Lung (tissue), 12 donors: ENCODE results near the gene PYGM. TPM values are rescaled to one million over a fixed set of nuclear protein-coding genes. Genes with fewer than 3 reads are reported as not detected.

Experiments used
- ATAC-seq: fragments of 200-7000 bp; cut with Tn5 transposase; one replicate; pipeline ENCODE4 v1.9.1; 2020; ENCODE audit warnings: moderate number of reproducible peaks; ENCODE audit not compliant: insufficient read depth, low FRiP score
- DNase-seq, 3 donors: peaks; one replicate each; pipeline ENCODE4 v3.0.0-alpha.2; 2013 to 2017
- H3K27ac ChIP-seq, 2 donors: one replicate each; pipeline ENCODE4 v1.5.1; 2013; ENCODE audit warnings: mild to moderate bottlenecking in 2 of 2, moderate library complexity in 2 of 2, control low read depth in 1 of 2, inconsistent platforms in 1 of 2, low read depth in 1 of 2, low read length in 1 of 2
- H3K27me3 ChIP-seq, 3 donors: one replicate each; pipeline ENCODE4 v1.5.1; 2013; ENCODE audit warnings: low read length in 2 of 3; ENCODE audit not compliant: control insufficient read depth in 3 of 3, insufficient read depth in 3 of 3
- H3K36me3 ChIP-seq, 4 donors: one replicate each; pipeline ENCODE4 v1.5.1; 2013; ENCODE audit warnings: low read length in 4 of 4, mild to moderate bottlenecking in 1 of 4, moderate library complexity in 1 of 4; ENCODE audit not compliant: control insufficient read depth in 4 of 4, insufficient read depth in 4 of 4
- H3K4me1 ChIP-seq, 5 donors: one replicate each; pipeline ENCODE4 v1.5.1; 2013; ENCODE audit warnings: low read length in 5 of 5, mild to moderate bottlenecking in 2 of 5, moderate library complexity in 1 of 5; ENCODE audit not compliant: control insufficient read depth in 5 of 5, insufficient read depth in 5 of 5
- H3K4me3 ChIP-seq: one replicate; pipeline ENCODE4 v1.5.1; 2013; ENCODE audit warnings: mild to moderate bottlenecking, control low read depth, moderate library complexity
- H3K9ac ChIP-seq, 2 donors: one replicate each; pipeline ENCODE4 v1.5.1; 2013; ENCODE audit warnings: low read length in 2 of 2, control low read depth in 1 of 2; ENCODE audit not compliant: insufficient read depth in 1 of 2
- H3K9me3 ChIP-seq, 4 donors: one replicate each; pipeline ENCODE4 v1.5.1; 2013; ENCODE audit warnings: low read length in 3 of 4, mild to moderate bottlenecking in 1 of 4, moderate library complexity in 1 of 4; ENCODE audit not compliant: control insufficient read depth in 4 of 4, insufficient read depth in 3 of 4
- WGBS, 2 donors: extraction: QIAGEN DNeasy Blood & Tissue Kit; methylation state at CpG; one replicate each; pipeline ENCODE4 v1.1.7; 2013; 5-methylcytosine and 5-hydroxymethylcytosine counted together
- polyA plus RNA-seq, 2 donors: library from polyadenylated mRNA; stranded (reverse); fragments of 200-250 nt; gene quantifications; one replicate each; pipeline ENCODE4 v1.2.1, GENCODE V29; 2013
- total RNA-seq, 2 donors: library from RNA; depleted of rRNA in 1 of 2; stranded (reverse); fragments of >200 nt in 1 of 2; gene quantifications; one replicate each; pipeline ENCODE4 v1.2.1, GENCODE V29; 2014 to 2021
- TF ChIP-seq, protein P1 (sequence below): IDR thresholded peaks from 2 replicates; pipeline ENCODE4 v1.5.1; 2012; ENCODE audit warnings: mild to moderate bottlenecking; ENCODE audit errors: control extremely low read depth, extremely low read depth
- donor health status: control.
- donor health status: control.
- donor health status: Bipolar disorder and iron deficiency.
- donor health status: healthy.
- donor health status: DM: yes; HTN: yes; CAD: no.

Gene PYGM
- total and polyA plus RNA-seq, 4 donors, result 1.2 to 3.8 (median 2.5) TPM

DNA sequence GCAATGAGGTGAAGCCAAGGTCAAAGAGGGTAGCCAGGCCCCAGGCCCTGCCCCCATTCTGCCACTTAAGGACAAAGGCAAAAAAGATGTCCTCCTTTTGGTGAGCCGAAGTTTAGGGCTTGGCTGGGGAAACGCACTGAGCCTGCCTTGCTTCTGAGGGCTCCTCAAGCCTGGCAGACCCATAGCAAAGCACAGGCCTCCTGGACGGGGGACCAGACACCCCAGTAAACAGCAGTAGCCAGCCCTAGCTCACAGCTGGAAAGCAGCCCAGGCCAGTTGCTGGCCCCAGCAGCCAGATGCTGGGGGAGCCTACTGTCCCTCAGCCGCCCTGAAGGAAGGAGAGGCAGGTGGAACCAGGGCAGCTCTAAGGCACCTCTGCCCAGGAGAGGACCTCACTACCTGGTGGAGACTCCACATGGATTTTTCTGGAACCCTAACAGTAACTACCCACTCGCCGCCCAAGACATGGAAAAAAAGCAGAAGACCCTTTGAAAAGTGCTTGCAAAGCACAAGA is 3.8 kb upstream of the PYGM start:
- peaks cover 39 to 61% (median 41%) of the 10 kb centered on the region in 4 donors for H3K36me3 ChIP-seq
- DNase-seq (no peak), ATAC-seq (no peak)
- TF ChIP-seq, protein P1, sequence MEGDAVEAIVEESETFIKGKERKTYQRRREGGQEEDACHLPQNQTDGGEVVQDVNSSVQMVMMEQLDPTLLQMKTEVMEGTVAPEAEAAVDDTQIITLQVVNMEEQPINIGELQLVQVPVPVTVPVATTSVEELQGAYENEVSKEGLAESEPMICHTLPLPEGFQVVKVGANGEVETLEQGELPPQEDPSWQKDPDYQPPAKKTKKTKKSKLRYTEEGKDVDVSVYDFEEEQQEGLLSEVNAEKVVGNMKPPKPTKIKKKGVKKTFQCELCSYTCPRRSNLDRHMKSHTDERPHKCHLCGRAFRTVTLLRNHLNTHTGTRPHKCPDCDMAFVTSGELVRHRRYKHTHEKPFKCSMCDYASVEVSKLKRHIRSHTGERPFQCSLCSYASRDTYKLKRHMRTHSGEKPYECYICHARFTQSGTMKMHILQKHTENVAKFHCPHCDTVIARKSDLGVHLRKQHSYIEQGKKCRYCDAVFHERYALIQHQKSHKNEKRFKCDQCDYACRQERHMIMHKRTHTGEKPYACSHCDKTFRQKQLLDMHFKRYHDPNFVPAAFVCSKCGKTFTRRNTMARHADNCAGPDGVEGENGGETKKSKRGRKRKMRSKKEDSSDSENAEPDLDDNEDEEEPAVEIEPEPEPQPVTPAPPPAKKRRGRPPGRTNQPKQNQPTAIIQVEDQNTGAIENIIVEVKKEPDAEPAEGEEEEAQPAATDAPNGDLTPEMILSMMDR, result no peak
- no peaks in the 10 kb centered on the region for H3K9me3 ChIP-seq
- peak overlapping the region; percentile 28 to 57 for H3K27ac ChIP-seq
- WGBS, 2 donors, result 79 to 82% methylated on average over 6 of the region's 6 CpGs
- H3K27me3 ChIP-seq, result no peaks in the 10 kb centered on the region
- H3K4me3 ChIP-seq, result no peak overlapping the region
- peaks cover 0 to 17% (median 8%) of the 10 kb centered on the region in 5 donors for H3K4me1 ChIP-seq
- H3K9ac ChIP-seq, result peak overlapping the region in 1 of 2 donors; percentile 13

DNA sequence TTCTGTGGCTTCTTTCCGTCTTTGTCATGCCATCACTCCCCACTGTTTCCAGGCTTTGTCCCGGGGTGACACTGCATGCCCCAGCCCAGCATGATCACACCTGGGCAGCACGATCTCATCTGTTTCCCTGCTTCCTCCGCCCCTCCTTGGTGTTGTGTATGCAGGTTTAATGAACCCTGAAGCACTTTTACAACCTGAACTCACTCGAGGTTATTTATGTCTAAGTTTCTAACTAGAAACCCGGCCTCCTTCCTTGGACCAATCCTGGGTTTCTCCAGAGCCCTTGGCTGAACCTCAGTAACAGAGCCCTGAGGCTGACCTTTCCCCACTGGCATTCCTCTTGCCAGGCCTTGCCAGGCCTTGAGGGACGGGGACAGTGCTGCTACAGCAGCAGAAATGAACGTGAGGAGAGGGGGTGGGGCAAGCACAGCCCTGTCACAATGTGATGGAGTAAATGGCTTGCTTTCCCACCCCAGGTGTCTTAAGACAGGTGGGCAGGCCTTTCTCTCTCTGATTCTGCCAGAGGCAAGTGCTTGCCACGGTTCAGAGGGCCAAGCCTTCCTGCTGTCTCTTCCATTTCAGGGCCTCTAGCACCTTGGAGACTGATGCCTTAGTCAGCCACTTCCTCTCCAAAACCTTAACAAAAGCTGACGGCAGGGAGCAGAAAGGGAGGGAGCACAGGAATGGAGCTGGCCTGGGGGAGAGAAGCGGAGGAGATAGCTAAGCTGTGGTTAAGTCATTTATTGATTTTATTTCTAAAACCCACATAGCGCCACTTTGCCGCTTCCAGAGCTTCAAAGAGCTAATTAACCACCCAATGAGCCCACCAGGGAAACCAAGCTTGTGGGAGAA is 3.1 kb upstream of the PYGM start:
- peak overlapping the region; percentile 28 to 57 for H3K27ac ChIP-seq
- DNase-seq, result no peak
- H3K4me1 ChIP-seq, result peaks cover 0 to 17% (median 8%) of the 10 kb centered on the region in 5 donors
- TF ChIP-seq, protein P1, result no peak
- WGBS, 2 donors, result 63 to 64% methylated on average over 13 of the region's 13 CpGs
- peaks cover 32 to 55% (median 35%) of the 10 kb centered on the region in 4 donors for H3K36me3 ChIP-seq
- no peak overlapping the region for H3K4me3 ChIP-seq
- no peak overlapping the region for H3K9ac ChIP-seq
- no peaks in the 10 kb centered on the region for H3K27me3 ChIP-seq
- no peak for ATAC-seq
- no peaks in the 10 kb centered on the region for H3K9me3 ChIP-seq

DNA sequence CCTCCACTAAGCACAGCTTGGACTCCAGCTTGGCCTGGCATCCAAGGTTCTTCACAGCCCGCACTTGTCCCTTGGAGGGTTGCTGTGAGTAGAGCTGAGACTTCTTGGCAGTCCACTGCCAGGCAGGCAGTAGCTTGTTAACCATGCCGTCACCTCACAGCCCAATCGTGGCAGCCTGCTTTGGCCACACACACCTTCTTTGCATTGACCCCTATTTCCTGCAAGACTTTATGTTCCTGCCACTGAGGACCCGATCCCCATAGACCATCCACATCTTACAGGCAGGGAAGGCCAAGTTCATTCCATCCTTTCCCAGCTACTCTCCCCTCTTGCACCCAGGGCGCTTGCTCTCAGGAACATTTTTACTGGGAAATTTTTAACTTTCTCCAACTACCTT is 2.5 kb upstream of the PYGM start:
- H3K9ac ChIP-seq, result no peak overlapping the region
- H3K27me3 ChIP-seq, result no peaks in the 10 kb centered on the region
- H3K4me3 ChIP-seq, result no peak overlapping the region
- H3K27ac ChIP-seq, result peak overlapping the region in 1 of 2 donors; percentile 23
- 73 to 78% methylated on average over 5 of the region's 5 CpGs for WGBS, 2 donors
- peaks cover 26 to 48% (median 29%) of the 10 kb centered on the region in 4 donors for H3K36me3 ChIP-seq
- H3K9me3 ChIP-seq, result no peaks in the 10 kb centered on the region
- DNase-seq (peak in 1 of 3 donors; percentile 14), ATAC-seq (no peak)
- peaks cover 0 to 17% (median 8%) of the 10 kb centered on the region in 5 donors for H3K4me1 ChIP-seq
- TF ChIP-seq, protein P1, result no peak
